ENCODE data around the gene ITPRID1. TPM values are rescaled to one million over a fixed set of nuclear protein-coding genes. Genes with fewer than 3 reads are reported as not detected.

The ITPRID1 gene
- total RNA-seq, 4 donors from 2014 or later, result 1.6 TPM; not detected in 3

DNA sequence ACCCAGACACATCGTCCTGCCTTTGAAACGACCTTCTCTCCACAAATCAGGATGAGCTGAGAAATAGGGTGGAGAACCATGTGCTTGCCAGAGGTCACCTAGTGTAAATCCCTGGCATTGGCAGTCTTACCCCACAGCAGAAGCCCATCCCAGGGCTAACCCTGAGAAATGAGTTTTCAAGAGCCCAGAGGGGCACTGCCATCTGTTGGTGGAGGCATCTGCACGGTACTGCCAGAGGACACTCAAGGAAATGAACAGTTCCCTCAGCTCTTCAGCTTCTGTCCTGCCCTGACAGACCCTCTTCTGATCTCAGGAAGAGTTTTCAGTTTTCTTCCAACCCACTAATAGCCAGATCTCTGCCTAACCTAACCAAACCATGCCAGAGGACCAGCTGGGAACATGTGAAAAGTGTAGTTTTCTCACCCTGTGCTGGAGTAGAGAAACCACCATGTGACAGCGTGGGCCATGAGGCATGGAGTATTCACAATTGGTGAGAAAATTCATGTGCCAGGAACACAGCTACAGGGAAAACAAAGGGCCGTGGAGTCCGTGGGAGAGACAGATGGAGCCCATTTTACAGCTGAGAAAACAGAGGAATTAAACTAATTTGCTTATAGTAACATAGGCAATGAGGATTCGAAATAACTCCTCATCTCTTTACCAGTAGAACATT is 37.7 kb upstream of the ITPRID1 start:
- no peaks in the 10 kb centered on the region for H3K36me3 ChIP-seq
- intact Hi-C loops (cut with DNase I; ENCODE audit: low total_unique reads), result no loop called here
- no peak overlapping the region for H3K27ac ChIP-seq
- TF ChIP-seq POLR2A (IDR thresholded peaks at IDR 0.05), result no peak
- TF ChIP-seq, protein P1, sequence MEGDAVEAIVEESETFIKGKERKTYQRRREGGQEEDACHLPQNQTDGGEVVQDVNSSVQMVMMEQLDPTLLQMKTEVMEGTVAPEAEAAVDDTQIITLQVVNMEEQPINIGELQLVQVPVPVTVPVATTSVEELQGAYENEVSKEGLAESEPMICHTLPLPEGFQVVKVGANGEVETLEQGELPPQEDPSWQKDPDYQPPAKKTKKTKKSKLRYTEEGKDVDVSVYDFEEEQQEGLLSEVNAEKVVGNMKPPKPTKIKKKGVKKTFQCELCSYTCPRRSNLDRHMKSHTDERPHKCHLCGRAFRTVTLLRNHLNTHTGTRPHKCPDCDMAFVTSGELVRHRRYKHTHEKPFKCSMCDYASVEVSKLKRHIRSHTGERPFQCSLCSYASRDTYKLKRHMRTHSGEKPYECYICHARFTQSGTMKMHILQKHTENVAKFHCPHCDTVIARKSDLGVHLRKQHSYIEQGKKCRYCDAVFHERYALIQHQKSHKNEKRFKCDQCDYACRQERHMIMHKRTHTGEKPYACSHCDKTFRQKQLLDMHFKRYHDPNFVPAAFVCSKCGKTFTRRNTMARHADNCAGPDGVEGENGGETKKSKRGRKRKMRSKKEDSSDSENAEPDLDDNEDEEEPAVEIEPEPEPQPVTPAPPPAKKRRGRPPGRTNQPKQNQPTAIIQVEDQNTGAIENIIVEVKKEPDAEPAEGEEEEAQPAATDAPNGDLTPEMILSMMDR (IDR thresholded peaks at IDR 0.05), result no peak
- H3K9me3 ChIP-seq, result no peaks in the 10 kb centered on the region
- H3K4me1 ChIP-seq, result no peaks in the 10 kb centered on the region
- no peaks in the 10 kb centered on the region for H3K27me3 ChIP-seq
- no peak for DNase-seq
- H3K4me3 ChIP-seq, result no peak overlapping the region

DNA sequence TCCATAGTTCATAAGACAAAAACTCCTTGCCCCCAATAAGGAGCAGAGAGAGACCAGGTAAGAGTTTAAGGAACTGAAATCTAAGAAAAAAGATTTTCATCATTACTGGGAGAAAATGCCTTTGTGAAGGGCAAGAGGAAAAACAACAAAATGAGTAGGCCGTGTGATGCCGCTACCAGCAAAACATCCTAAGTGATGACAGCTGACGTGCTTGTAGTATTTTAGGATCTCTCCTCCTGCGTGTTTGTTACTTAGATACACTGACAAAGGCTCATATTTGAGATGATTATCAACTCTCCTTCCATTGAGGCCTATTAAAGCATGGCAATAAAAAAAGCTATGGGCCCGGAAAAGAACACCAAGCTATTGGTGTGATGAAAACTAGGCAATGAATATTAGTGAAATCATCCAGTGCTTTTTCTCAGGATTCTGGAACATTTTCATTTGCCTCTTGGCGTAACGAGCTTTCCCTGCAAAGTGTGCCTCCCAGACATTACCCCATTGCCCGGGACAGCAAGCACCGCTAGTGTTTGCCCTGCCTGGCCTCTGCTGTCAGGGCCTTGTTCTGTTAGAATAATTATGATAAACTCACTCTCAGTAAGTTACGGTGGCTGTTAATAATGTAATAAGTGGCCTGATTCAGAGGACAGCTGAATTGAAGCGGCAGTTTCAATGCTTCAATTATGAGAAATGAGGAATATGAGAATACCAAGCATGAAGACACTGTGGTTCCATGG is 36.8 kb upstream of the ITPRID1 start:
- no peaks in the 10 kb centered on the region for H3K27me3 ChIP-seq
- no peak overlapping the region for H3K4me3 ChIP-seq
- intact Hi-C loops (cut with DNase I; ENCODE audit: low total_unique reads), result no loop called here
- H3K4me1 ChIP-seq, result no peaks in the 10 kb centered on the region
- no peak overlapping the region for H3K27ac ChIP-seq
- DNase-seq, result no peak
- no peaks in the 10 kb centered on the region for H3K36me3 ChIP-seq
- H3K9me3 ChIP-seq, result no peaks in the 10 kb centered on the region
- no peak for TF ChIP-seq POLR2A (IDR thresholded peaks at IDR 0.05)
- TF ChIP-seq, protein P1 (IDR thresholded peaks at IDR 0.05), result no peak

DNA sequence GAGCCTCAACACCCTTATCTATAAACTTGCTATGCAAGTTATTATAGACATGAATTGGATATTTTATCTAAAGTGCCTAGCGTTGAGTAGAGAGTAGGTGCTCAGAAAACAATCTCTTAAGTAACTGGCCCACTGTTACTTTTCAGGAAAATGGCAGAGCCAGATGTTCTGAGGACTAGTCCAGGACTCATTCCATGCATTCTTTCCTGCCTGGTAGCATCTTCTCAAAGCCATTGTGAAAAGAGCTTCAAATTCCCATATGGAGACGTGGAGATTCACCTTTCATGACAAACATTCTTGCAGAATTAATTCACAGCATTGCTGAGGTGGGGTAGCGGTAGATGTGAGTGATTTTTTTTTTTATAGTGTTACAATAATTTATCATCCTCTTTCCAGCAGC is 35.9 kb upstream of the ITPRID1 start:
- Histone ChIP-seq H3K27ac (no peak overlapping the region), H3K27me3 (no peaks in the 10 kb centered on the region), H3K4me3 (no peak overlapping the region), H3K36me3 (no peaks in the 10 kb centered on the region), H3K4me1 (no peaks in the 10 kb centered on the region), H3K9me3 (no peaks in the 10 kb centered on the region)
- no peak for TF ChIP-seq POLR2A (IDR thresholded peaks at IDR 0.05)
- TF ChIP-seq, protein P1 (IDR thresholded peaks at IDR 0.05), result no peak
- intact Hi-C loops (cut with DNase I; ENCODE audit: low total_unique reads), result no loop called here
- DNase-seq, result no peak

DNA sequence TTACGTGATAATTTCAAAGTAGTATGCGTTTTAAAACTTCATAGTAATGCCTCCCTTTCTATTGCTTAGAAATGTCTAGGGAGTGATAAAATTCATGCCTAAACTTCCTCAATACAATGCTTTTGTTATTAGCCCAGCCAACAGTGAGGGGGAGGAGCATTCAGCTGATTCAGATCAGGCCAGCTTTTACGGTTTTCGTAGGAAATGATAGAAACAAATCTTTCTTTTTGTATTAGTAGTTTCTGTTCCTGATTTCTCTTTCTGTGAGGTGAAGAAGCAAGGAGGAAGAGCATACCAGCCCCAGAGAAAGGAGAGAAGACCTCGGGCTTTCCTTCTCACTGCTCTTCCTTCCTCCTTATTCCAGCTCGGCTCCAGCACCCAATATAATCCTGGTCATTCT is 35.2 kb upstream of the ITPRID1 start:
- Histone ChIP-seq H3K27ac (no peak overlapping the region), H3K9me3 (no peaks in the 10 kb centered on the region), H3K27me3 (no peaks in the 10 kb centered on the region), H3K4me3 (no peak overlapping the region), H3K36me3 (no peaks in the 10 kb centered on the region), H3K4me1 (no peaks in the 10 kb centered on the region)
- no peak for DNase-seq
- intact Hi-C loops (cut with DNase I; ENCODE audit: low total_unique reads), result no loop called here
- TF ChIP-seq, protein P1 (IDR thresholded peaks at IDR 0.05), result no peak
- TF ChIP-seq POLR2A (IDR thresholded peaks at IDR 0.05), result no peak

DNA sequence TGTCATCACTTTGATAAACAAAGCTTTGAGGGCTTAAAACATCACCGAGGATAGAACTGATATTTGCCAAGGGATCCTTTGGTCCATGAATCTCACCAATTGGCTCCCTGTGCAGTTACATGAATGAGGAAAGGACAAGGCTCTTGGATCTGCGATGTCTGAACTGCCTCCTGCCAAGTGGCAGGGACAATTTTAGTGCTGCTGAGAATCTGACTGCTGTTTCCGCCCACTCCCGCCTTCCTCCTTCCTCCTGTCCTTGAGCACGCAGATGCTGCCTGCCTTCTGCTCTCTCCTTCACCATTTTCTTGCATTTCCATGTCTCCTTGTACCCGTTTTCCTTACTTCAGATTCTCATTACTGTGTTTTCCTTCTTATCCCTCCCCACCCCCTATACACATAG is 26.8 kb upstream of the ITPRID1 start:
- DNase-seq, result no peak
- intact Hi-C loops (cut with DNase I; ENCODE audit: low total_unique reads), result no loop called here
- no peak overlapping the region for H3K27ac ChIP-seq
- no peak overlapping the region for H3K4me3 ChIP-seq
- no peaks in the 10 kb centered on the region for H3K27me3 ChIP-seq
- TF ChIP-seq, protein P1 (IDR thresholded peaks at IDR 0.05), result no peak
- TF ChIP-seq POLR2A (IDR thresholded peaks at IDR 0.05), result no peak
- no peaks in the 10 kb centered on the region for H3K36me3 ChIP-seq
- no peaks in the 10 kb centered on the region for H3K4me1 ChIP-seq
- no peaks in the 10 kb centered on the region for H3K9me3 ChIP-seq

Measured in uterus (tissue), 4 donors.